ENCODE results near the gene UBQLN2.
A peak's percentile ranks its signal among the peaks of the same experiment; 100 is the strongest.
"Not testable (repeated sequence)": the region's sequence is repeated elsewhere in the genome, so short reads cannot be mapped to it uniquely, and the experiment has no call there.

Gene UBQLN2

GRCh38 chrX:56563231-56564161 is at the start of gene UBQLN2:
Gene UBQLN2, plus strand, starts transcription at chrX:56563627. Its CDS starts 247 bp downstream, at chrX:56563874.
- no peak for TF ChIP-seq JUND (IDR thresholded peaks at IDR 0.05; ENCODE audit: low read depth)
- DNase-seq (ENCODE audit: low read depth in 1 of 2, low spot score in 1 of 2): peak; percentile 26 to 85
- in situ Hi-C loops (cut with HindIII; ENCODE audit: low pct_unique_long_range_greater_than_20kb, low sequenced_read_pairs): no loop called here

DNA sequence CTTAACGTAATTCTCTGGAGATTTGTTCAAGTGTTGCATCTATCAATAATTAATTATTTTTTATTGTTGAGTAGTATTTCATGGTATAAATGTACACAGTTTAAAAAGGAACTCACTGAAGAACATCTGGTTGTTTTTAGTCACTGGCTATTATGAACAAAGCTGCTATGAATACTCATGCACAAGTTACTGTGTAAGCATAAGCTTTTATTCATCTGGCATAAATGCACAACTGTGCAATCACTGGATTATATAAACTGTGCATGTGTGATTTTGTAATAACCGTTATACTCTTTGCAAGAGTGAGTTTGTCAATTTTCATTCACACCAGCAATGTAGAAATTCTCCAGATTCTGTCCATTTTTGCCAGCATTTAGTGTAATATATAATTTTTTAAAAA is 43.8 kb upstream of the UBQLN2 start:
- DNase-seq (ENCODE audit: low read depth in 1 of 2, low spot score in 1 of 2): no peak
- in situ Hi-C loops (cut with HindIII; ENCODE audit: low pct_unique_long_range_greater_than_20kb, low sequenced_read_pairs): no loop called here
- no peak for TF ChIP-seq JUND (IDR thresholded peaks at IDR 0.05; ENCODE audit: low read depth)

DNA sequence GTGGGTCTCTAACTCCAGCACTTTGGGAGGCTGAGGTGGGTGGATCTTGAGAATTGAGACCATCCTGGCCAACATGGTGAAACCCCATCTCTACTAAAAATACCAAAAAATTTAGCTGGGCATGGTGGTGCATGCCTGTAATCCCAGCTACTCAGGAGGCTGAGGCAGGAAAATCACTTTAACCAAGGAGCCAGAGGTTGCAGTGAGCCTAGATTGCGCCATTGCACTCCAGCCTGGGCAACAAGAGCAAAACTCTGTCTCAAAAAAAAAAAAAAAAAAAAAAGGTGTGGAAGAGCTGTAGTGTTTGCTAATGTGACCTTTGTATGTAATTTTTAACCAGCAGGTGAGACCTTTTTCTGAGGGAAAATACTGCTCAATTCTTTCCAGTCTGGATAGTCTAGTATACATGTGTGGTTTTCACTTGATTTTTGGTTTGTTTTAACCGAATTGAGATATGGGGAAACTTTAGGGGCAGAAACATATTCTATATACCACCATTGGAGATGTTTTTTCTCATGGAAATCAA is 33.9 kb upstream of the UBQLN2 start:
- in situ Hi-C loops (cut with HindIII; ENCODE audit: low pct_unique_long_range_greater_than_20kb, low sequenced_read_pairs); DNase-seq (ENCODE audit: low read depth in 1 of 2, low spot score in 1 of 2): not testable (repeated sequence)

DNA sequence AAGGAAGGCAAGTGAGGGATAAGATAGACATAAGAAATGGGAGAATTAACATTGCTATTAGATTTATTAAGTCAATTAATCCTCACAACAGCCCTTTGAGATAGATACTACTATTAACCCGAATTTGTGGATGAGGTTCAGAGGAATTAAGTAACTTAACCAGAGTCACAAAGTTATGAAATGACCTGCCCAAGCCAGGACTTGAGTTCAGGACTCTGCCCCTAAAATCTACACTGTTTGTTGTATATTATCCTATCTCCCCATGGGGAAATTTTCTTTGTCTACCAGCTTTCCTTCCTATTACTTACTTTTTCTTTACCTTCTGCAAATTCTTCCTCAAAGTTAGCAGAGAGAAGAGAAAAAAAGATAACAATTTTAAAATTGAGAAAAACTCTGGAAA is 33.4 kb upstream of the UBQLN2 start:
- DNase-seq (ENCODE audit: low read depth in 1 of 2, low spot score in 1 of 2): no peak
- in situ Hi-C loops (cut with HindIII; ENCODE audit: low pct_unique_long_range_greater_than_20kb, low sequenced_read_pairs): no loop called here
- TF ChIP-seq JUND (IDR thresholded peaks at IDR 0.05; ENCODE audit: low read depth): no peak

GRCh38 chrX:56550667-56551066 is 12.8 kb upstream of the UBQLN2 start:
- no peak for TF ChIP-seq JUND (IDR thresholded peaks at IDR 0.05; ENCODE audit: low read depth)
- DNase-seq (ENCODE audit: low read depth in 1 of 2, low spot score in 1 of 2): no peak
- in situ Hi-C loops (cut with HindIII; ENCODE audit: low pct_unique_long_range_greater_than_20kb, low sequenced_read_pairs): no loop called here

DNA sequence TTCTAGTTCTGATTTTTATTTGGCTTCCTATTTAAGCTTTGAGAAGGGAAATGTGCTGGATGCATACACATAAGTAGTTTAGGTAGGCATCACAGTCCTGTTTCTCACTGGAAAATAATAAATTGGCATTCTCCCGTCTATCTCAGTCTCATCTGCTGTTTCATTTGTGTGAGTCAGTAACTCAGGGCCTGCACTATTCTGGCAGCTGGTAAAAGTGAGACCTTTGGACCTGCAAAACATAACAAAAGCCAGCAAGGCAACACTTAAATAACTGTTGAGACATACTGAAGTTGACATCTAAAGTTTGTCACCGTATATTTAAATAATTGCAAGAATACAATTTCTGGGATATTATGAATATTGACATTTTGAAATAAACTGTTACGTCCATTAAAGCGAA is 8.6 kb upstream of the UBQLN2 start:
- in situ Hi-C loops (cut with HindIII; ENCODE audit: low pct_unique_long_range_greater_than_20kb, low sequenced_read_pairs): no loop called here
- no peak for TF ChIP-seq JUND (IDR thresholded peaks at IDR 0.05; ENCODE audit: low read depth)

DNA sequence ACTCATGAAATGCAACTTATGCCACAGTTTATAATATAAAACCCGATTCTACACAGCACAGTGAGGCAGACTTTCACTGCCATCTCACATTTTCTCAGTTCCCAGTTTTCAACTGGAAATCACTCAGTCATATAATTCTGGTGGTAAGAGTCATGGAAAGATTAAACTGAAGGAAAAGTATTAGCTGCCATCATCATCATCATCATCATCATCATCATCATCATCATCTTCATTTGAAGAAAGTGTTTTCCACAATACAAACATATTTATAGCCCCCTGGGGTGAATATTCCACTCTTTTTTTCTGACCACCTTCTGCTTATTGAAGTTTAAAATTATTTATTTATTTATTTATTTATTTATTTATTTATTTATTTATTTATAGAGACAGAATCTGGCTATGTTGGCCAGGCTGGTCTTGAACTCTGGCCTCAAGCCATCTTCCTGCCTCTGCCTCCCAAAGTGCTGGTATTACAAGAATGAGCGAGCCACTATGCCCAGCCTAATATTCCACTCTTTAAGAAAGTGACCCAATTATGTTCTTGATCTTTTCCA is 6.0 kb upstream of the UBQLN2 start:
- no peak for TF ChIP-seq JUND (IDR thresholded peaks at IDR 0.05; ENCODE audit: low read depth)
- no peak for DNase-seq (ENCODE audit: low read depth in 1 of 2, low spot score in 1 of 2)
- in situ Hi-C loops (cut with HindIII; ENCODE audit: low pct_unique_long_range_greater_than_20kb, low sequenced_read_pairs): no loop called here

More for the DNA sequence above, 8.6 kb upstream of the UBQLN2 start:
- no peak for DNase-seq (ENCODE audit: low read depth in 1 of 2, low spot score in 1 of 2)

DNA sequence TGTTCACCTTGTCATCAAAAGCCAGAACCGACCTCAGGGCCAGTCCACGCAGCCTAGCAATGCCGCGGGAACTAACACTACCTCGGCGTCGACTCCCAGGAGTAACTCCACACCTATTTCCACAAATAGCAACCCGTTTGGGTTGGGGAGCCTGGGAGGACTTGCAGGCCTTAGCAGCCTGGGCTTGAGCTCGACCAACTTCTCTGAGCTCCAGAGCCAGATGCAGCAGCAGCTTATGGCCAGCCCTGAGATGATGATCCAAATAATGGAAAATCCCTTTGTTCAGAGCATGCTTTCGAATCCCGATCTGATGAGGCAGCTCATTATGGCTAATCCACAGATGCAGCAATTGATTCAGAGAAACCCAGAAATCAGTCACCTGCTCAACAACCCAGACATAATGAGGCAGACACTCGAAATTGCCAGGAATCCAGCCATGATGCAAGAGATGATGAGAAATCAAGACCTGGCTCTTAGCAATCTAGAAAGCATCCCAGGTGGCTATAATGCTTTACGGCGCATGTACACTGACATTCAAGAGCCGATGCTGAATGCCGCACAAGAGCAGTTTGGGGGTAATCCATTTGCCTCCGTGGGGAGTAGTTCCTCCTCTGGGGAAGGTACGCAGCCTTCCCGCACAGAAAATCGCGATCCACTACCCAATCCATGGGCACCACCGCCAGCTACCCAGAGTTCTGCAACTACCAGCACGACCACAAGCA is 898 bp downstream of the UBQLN2 start:
- in situ Hi-C loops (cut with HindIII; ENCODE audit: low pct_unique_long_range_greater_than_20kb, low sequenced_read_pairs): no loop called here
- peak in 1 of 2 experiments; percentile 34 for DNase-seq (ENCODE audit: low read depth in 1 of 2, low spot score in 1 of 2)
- TF ChIP-seq JUND (IDR thresholded peaks at IDR 0.05; ENCODE audit: low read depth): no peak

DNA sequence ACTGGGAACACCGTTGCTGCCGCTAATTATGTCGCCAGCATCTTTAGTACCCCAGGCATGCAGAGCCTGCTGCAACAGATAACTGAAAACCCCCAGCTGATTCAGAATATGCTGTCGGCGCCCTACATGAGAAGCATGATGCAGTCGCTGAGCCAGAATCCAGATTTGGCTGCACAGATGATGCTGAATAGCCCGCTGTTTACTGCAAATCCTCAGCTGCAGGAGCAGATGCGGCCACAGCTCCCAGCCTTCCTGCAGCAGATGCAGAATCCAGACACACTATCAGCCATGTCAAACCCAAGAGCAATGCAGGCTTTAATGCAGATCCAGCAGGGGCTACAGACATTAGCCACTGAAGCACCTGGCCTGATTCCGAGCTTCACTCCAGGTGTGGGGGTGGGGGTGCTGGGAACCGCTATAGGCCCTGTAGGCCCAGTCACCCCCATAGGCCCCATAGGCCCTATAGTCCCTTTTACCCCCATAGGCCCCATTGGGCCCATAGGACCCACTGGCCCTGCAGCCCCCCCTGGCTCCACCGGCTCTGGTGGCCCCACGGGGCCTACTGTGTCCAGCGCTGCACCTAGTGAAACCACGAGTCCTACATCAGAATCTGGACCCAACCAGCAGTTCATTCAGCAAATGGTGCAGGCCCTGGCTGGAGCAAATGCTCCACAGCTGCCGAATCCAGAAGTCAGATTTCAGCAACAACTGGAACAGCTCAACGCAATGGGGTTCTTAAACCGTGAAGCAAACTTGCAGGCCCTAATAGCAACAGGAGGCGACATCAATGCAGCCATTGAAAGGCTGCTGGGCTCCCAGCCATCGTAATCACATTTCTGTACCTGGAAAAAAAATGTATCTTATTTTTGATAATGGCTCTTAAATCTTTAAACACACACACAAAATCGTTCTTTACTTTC is 1.8 kb downstream of the UBQLN2 start:
- no peak for DNase-seq (ENCODE audit: low read depth in 1 of 2, low spot score in 1 of 2)
- in situ Hi-C loops (cut with HindIII; ENCODE audit: low pct_unique_long_range_greater_than_20kb, low sequenced_read_pairs): no loop called here
- TF ChIP-seq JUND (IDR thresholded peaks at IDR 0.05; ENCODE audit: low read depth): no peak

DNA sequence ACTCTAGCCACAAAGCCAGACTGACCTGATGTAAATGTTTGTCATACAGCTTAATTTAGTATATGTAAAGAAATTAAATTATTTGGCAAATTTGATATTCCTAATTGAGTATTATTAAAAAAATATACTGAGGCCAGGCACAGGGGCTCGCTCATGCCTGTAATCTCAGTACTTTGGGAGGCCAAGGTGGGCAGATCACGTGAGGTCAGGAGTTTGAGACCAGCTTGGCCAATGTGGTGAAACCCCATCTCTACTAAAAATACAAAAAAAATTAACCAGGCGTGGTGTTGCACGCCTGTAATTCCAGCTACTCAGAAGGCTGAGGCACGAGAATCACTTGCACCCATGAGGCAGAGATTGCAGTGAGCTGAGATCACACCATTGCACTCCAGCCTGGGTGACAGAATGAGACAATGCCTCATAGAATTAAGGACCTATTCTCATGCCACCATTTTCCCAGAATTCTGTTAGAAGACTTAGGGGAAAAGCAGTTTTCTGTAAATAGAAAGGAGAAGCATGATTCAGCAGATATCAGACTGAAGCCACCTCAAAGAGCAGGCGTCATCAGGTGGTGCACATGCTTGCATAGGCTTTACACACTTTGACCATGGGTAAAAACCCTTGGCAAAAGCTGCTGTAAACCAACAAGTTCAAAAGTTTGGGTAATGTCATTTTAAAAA is 6.1 kb downstream of the UBQLN2 start:
- DNase-seq (ENCODE audit: low read depth in 1 of 2, low spot score in 1 of 2): no peak
- in situ Hi-C loops (cut with HindIII; ENCODE audit: low pct_unique_long_range_greater_than_20kb, low sequenced_read_pairs): no loop called here
- TF ChIP-seq JUND (IDR thresholded peaks at IDR 0.05; ENCODE audit: low read depth): no peak

DNA sequence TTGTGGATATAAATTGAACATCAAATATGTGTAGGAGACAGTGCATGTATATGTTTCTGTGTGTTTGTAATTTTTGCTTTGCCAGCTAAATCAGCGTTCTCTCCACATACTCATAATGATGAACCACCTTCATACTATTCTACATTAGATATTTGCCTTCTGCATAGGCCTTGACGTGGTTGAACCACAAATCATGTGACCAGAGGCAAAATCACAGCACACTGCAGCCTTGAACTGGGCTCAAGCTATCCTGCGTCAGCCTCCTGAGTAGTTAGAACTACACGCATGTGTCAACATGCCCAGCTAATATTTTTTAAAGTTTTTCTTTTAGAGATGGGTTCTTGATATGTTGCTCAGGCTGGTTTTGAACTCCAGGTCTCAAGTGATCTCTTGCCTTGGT is 9.5 kb downstream of the UBQLN2 start:
- DNase-seq (ENCODE audit: low read depth in 1 of 2, low spot score in 1 of 2): no peak
- in situ Hi-C loops (cut with HindIII; ENCODE audit: low pct_unique_long_range_greater_than_20kb, low sequenced_read_pairs): no loop called here
- TF ChIP-seq JUND (IDR thresholded peaks at IDR 0.05; ENCODE audit: low read depth): no peak

Data from T47D (cell line).